HG03354 (cell line): ENCODE data around the gene SNORC.

Experiments
- ATAC-seq: cut with Tn5 transposase; IDR thresholded peaks from one replicate; pipeline ENCODE4 v1.9.1; 2021; ENCODE audit warnings: mild to moderate bottlenecking; ENCODE audit not compliant: unreplicated experiment, poor library complexity, severe bottlenecking

Gene SNORC

GRCh38 chr2:232913903-232914302 is 43.8 kb downstream of the SNORC start:
- ATAC-seq: no peak

DNA sequence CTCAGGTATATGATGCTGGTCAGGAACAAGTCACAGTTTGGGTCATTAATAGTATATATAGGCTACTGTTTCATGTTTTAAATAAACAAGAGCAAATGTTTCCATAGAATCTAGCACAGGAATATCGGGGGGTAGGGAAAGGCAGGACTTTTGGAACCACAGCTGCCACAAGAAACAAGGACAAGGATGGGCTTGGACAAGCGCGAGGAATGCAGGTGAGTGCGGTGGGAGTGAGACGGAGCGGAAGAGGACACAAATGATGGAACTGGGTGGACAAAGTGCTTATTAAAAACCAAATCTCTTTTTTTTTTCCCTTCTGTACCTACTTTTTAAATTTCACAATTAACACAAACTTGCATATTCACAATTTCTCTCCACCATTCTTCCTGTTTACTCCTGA is 49.1 kb downstream of the SNORC start:
- ATAC-seq: no peak

DNA sequence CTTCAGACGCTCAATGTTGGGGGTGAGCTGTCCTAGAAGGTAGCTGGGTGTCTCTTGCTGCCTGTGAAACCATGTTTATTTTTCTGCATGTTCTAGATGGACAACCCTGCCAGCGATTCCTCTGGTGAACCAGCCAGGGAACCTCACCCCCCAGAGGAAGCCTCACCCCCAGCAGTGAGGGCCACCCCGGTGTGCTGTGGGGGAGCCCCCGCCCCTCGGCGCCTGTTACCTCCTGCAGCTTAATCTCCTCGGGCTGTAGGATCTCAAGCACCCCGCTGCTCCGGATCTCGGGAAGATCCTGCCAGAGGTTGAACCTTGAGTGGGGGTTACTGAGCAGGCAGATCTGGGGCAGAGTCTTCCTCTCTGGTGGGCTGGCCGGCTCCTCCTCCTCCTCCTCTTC is 50.0 kb downstream of the SNORC start:
- ATAC-seq: no peak

DNA sequence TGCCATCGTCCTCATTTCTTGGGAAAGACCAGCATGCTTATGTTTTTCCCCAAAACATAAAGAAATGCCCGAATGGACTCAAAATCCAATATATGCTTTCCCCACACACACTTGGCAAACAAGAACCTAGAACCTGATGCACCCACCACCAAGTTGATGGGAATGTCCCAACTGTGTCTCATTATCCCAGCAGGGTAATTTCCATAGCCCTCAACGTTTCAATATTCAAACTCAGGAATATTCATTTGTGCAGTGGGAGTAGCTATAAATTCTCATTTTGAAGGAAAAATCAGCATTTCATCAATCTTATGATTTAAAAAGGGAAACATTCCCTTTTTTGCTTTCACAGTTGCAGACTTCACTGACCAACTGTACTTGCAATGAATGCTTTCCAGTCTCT is 50.7 kb downstream of the SNORC start:
- no peak for ATAC-seq

GRCh38 chr2:232924433-232924832 is 54.4 kb downstream of the SNORC start:
- ATAC-seq: no peak

DNA sequence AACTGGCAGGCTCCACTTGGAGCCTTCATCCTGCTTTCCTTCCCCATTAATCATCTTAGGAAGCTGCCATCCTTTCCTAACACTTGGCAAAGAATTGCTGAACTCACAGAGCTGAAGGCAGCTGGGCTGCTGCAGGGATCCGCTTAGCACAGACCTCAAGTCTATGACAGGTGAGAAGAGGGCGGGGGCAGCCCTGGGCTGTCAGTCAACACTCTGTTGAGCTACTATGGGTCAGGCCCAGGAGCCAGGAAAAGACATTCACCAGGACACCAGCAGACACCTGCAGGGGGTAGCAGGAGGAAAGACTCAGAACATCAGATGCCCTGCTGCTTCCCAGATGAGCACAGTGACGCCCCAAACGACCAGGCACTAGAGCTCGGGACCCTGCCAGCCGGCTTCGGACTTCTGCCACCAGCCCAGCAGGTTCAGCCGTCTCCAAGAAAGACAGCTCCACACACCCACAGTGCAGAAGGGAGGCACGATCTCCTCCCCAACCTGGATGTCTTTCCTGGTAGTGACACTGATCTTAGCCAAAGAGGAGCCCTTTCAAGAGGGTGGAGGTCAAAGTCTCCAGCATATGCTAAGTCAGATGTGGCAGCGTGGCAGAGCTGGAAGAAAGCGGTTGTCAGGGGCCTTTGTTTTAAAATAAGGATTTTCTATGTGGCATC is 55.2 kb downstream of the SNORC start:
- no peak for ATAC-seq

- no peak for ATAC-seq
Measured at GRCh38 chr2:232925821-232926156, 55.7 kb downstream of the SNORC start.

GRCh38 chr2:232926431-232926939 is 56.4 kb downstream of the SNORC start:
- ATAC-seq: no peak

DNA sequence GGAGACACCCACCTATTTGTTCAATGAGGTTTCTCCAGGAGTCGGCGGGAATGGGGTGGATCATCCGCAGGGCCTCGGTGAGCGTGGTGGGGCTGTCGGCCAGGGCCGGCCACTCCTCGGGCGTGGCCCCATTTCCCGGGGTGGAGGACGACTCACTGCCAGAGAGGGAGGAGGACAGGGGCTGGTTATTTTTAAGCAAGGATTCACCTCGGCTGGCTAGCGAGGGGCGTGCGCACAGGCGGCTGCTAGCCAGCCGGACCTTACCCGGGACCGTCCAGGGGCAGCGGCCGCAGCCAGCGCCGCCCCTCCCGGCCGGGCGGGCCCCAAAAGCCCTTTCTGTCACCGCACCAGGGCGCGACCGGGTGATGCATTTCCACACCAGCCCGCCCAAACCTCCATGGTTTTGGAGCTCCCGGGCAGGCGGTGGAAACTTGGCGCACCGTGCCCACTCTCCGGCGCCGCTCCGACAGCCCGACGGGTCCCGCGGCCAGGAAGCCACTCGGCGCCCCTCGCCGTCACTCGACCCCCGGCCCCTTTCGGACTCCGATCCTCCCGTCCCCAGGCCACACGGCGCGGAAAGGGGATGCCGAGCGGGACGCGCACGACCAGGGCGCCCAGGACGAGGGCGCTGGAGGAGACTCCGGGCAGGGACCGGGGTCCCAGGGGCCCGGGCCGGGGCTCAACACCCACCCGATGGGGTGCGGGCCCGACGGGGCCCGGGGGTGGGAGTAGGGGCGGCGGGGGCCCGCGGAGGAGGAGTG is 57.1 kb downstream of the SNORC start:
- no peak for ATAC-seq

DNA sequence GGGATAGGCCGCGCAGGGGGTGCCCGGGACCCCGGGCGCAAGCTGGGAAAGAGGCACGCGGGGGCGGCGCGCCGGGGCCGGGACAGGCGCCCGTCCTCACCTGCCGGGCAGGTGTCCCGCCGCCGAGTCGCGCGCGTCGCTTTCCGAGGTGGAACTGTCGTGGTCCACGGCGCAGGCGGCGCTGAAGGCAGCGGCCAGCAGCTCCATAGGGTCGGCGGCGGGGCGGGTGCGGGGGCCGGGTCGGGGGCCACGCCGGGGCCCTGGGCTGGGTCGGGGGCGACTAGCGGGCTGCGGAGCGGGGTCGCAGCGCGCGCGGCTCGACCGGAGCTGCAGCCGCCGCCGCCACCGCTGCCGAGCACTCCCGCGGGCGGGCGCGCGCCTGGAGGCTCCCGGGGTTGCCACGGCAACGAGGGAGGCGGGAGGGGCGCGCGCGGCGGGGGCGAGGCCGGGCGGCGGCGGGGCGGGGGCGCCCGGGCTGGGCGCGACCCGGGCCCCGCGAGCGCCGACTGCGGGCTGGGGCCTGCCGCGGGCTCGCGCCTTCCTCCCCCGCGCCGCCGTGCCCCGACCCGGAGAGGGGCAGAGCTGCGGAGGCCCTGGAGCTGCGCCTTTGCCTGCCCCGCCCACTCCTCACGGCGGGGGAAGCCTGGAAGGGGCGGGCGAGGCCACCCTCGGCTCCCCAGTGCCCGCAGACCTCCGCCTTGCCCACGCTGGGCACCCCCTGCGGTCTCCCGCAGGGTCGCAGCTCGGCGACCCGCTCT is 57.9 kb downstream of the SNORC start:
- ATAC-seq: no peak
